HUDEP-2 (cell line): ENCODE results near the gene PTPRR.
A peak's percentile ranks its signal among the peaks of the same experiment; 100 is the strongest.

Experiments
- DNase-seq, 76 experiments: peaks; one replicate each; lab custom pipeline; 2025; ENCODE audit not compliant: unreplicated experiment in 76 of 76; lab: John Stamatoyannopoulos, UW

The PTPRR gene

DNA sequence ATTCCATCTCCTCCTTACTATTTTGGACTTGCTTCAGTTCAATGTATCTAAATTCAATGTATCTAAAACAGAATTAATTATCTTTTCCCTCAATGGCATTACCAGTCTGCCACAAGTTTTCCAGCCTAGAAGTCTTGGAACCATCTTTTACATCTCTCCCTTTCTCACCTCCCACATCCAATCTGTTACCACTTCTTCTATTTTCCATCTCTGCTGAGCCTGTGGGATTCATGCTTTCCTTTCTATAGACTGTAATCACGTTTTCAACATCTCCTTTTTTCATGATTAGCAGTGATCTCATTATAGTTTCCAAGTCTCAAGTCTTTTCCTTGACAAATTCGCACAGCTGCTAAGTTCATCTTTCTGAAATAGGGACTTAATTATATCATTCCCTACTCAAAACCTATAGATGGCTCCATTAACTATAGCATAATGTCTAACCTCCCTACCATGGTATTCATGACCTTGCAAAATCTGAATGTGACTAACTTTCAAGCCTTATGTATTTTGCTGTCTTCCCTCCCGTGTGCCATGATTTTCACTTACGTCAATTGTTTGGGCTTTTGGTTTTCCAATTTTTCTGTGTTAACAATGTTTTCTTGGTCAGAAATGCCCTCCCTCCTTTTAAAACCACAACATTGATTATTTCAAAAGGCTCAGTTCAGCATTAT, 262.8 kb downstream of the PTPRR start:
- no peak for DNase-seq

DNA sequence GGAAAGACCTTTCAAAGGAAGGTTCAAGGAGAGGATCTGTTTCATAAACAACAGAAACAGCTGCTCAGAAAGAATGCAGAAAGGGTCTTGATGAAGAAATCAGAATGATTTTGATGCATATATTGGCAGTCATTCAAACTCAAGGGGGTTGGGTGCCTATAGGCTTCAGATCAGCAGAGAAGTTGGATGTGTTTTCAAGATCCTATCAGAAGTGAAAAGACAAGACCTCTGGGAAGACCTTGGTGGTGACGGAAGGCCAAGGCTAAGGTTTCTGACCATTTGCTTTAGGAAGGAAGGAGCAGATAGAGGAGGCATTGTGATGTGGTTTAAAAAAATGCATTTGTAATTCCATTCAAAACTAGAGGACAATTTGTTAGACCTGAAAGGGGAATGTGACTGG, 268.1 kb downstream of the PTPRR start:
- DNase-seq, result no peak

DNA sequence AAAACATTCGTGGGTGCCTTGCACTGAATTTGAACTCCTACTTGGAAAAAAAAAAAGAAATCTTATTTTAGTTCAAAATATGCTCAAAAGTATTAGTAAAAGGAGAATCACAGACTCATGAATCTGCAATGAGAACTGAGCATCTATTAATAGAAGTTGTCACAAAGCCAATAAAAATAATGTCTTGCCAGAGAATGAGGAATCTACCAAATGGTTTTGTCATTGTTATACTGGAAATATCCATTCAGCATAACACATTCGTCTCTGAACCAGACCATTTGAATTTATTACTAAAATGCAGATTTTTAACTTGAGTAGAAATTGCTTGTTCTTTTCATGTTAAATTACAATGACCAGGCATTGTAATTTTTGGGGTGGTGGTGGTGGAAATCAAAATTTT, 271.7 kb downstream of the PTPRR start:
- DNase-seq, result no peak

DNA sequence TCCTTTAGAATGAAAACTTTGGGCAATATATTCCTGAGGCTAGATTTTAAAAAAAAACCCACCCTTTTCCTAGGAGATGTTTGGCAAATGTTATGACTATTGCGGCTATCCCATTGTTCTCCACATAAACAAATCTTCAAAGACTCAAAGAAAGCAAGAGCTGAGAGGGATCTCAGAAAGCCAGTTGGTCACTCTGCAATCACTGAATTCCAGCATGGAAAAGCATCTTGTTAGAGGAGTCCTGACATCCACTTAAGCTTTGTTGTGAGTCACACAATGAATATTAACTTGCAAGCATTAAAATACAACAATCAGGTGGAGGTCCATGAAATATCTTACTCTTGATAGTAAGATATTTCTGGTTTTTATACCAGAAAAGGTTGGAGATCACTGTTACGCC, 272.3 kb downstream of the PTPRR start:
- no peak for DNase-seq

DNA sequence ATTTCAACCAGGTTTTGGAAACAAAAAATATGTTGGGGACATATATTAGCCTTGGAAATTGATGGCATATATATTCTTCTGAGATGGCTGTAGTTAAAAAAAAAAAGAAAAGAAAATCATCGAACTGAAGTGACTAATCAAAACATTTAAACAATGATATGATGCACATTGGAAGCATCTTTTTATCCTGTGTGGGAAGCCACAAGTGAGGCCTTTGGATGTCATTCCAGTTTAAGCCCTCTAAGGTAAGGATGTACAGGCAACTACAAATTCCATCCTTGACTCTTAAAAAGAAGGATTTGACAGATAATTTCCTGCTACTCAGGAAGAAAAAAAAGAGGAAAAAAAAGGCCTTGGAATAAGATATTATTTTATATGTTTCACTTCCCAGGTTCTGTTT, 273.7 kb downstream of the PTPRR start:
- DNase-seq, result no peak

DNA sequence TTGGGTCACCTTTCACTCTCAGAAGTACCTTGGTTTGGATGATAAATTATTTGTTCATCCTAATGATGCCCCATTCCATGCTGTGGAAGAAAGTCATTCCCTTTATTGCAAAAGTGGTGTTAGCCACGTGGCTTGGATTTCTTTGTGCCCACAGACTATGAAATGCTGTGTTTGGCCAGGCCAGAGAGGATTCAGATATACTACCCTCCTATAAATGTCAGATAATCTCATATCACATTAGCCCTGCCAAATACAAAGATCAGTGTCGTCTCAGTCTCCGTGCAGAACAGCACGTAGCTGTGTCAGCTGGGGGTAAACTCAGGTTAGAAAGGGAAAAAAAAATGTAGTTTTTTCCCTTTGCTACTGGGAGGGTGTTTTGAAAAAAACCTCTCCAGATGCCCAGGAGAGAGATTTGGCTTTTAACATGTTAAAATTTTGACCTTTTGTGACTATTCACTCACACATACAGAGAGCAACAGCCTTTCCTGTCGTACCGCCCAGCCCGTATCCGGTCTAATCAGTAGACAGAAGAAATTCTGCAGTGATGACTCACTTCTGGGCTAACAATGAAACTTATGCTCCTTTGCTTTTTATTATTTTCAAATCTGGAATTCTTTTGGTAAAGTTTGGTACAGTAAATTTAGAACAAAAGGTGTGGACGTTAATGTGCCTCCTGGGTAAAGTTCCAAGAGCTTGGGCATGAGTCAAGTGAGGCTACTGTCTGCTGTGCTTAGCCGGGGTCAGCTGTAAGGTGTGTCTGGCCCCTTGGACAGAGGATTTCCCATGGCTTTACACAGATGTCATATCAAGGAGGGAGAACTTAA, 274.8 kb downstream of the PTPRR start:
- peak in 43 of 76 experiments; percentile 1 to 68 (median 21) for DNase-seq

DNA sequence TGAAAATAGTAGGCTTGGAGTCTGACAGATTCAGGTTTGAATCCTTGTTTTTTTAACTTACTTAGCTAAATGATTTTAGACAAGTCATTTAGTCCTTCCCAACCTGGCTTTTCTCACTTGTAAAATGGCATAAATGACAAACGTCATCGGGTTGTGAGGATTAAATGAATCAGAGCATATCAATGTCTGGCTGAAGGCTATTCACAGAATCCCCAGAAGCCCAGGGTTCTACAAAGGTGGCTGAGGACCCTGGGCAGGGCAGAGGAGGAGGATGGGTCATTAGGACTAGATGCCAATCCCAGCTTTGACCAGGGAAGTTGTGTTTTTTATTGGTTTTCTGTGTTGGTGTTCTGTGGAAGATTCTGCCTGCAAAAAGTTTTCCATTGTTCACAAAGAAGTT, 275.7 kb downstream of the PTPRR start:
- DNase-seq, result no peak

DNA sequence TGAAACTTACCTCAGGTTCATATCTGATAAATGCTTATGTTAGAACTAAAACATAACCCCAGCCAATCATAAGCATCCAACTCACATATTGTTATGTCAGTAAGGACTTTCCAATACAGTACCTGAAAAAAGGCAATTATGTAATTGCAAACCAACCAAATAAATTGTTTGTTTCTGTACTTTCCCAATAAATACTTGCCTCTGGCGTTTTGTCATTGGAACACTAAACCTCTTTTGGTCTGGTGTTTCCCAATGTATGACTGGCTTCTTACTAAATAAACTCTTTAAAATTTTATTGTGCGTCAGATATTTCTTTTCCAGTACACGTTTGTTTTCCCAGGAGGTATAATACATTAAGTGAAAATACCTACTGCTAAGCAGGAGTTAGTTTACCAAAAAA, 276.6 kb downstream of the PTPRR start:
- no peak for DNase-seq

DNA sequence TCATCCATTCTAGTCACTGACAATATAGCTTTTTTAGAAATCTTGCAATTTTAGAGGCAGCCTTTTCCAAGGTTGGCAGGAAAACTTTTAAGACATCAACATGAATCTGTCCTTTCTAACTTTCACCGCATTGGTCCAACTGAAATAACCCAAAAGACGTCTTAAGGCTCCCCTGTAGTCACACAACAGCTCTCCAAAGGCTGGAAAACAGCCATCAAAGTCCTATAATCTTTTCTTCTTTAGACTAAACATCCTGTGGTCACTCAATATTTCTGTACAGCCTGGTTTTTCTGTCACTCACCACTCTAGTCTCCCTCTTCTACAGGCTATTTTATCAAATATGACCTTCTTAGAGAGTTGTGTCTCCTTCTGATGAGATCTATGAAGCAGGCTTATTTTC, 278.8 kb downstream of the PTPRR start:
- DNase-seq, result no peak

DNA sequence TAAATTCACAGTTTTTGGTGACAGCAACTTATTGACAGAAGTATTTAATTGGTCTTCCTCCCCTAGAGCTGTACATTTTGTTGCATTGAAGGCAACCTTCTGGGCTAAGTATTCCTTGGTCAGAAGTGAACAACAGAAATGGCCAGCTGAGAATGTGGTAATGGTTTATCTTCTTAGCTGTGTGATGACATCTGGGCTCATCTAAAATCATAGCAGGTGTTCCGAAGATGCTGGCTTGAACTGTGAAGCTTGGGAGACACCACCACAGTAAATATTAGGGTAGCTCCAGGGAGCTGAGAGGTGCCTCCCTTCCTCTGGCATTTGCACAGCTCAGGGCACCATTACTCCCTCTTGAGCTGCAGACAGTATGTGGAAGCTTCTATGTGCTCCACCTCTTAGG, 279.6 kb downstream of the PTPRR start:
- no peak for DNase-seq

DNA sequence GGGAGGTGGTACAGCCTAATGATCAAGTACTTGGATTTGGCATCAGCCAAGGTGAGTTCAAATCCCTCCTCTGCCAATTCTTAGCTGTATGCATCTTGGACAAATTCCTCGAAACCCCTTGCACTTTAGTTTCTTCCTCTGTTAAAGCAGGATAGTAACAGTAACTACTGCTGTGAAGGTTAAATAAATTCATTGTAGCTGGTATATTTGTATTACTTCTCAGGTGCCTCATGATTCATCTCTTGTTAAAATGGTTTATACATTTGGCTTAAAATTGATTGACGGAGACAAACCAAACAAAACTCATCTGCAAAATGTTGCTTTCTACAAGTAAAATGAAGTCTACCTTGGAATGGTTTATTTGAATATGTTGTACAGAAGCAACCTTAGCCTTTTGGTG, 281.0 kb downstream of the PTPRR start:
- no peak for DNase-seq

DNA sequence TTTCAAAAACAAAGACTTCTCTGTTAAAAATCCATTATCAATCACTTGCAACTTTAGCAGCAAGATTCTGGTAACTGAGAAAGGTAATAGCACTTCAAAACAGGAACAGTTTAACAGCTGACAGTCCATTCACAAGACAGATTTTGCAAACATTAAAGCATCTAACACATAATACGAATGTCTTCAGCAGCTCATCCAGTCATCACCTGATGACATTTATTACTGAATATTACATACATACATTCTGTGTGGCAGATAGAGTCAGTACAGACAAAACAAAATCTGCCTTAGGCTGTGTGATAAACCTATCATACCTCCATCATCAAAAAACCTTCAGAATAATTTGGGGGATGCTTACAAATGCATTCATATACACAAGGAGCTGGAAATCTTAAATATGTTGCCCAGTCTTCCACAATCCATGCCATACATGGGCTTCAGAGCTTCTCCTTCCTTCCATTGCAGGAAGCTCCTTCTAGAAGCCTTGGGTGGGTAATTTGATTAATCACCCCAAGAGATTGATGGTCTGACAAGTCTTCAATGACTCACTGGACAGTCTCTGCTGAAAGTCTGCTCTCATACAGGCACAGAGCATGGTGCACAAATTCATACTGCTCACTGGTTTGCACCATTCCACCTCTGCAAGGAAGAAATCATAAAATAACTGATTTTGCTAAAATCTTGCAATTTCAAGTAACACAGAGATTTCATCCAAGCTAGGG, 281.7 kb downstream of the PTPRR start:
- DNase-seq, result no peak

DNA sequence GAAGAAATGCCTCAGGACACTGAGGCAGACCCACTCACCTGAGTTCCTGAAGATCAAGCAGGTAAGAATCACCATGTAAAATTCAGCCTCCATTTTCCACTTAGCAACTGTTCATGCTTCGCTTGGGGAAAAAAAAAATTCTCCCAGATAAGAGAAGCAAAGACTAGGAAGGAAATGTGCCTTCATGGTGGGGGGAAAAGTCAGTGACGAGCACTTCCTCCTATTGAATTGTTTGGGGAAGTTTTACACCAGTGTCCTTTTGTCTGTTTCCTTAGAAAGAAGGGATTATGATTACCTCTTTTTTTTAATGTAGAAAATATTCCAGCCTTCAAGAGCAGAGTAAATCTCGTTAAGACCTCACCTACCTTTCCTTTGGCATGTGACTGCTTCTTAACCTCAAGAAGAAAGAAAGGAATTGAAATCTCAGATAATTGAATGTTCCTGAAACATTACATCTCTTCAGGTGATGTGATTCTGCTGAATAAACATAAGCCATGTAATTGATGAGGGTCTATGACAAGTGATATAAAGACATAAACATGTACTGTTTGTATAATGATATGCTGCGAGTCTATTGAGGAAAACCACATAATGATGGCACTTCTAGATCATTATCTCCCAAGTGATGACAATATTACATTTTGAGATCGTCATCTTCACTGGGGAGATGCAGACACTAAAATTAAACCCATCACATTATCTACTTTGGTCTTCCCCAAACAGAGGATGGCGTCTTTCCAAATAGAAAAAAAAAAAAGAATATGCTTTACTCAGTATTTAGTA, 283.0 kb downstream of the PTPRR start, which contains the start of gene PTPRB:
Gene PTPRB (minus strand): TSS at position 127 of the 783 bp plus-strand sequence. CDS start 34 bp downstream, at position 93.
- DNase-seq, result no peak

DNA sequence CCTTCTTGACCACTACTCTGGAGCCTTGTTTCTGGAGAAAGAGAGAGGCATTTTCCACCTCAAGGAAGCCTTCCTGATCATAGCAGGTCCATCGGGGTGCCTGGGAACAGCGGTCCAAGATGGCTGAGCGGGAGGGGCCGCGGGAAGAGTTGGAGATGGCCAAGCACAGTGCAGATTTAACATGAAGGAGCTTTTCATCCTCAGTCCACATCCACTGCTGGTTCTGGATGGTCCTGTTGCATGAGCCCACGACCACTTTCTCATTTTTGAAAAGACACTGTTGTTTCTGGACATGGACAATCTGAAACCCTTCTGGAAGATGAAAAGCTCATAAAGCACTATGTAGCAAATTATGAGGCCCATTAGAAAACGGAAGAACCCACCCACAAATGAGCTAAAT, 284.8 kb downstream of the PTPRR start:
- DNase-seq, result no peak

DNA sequence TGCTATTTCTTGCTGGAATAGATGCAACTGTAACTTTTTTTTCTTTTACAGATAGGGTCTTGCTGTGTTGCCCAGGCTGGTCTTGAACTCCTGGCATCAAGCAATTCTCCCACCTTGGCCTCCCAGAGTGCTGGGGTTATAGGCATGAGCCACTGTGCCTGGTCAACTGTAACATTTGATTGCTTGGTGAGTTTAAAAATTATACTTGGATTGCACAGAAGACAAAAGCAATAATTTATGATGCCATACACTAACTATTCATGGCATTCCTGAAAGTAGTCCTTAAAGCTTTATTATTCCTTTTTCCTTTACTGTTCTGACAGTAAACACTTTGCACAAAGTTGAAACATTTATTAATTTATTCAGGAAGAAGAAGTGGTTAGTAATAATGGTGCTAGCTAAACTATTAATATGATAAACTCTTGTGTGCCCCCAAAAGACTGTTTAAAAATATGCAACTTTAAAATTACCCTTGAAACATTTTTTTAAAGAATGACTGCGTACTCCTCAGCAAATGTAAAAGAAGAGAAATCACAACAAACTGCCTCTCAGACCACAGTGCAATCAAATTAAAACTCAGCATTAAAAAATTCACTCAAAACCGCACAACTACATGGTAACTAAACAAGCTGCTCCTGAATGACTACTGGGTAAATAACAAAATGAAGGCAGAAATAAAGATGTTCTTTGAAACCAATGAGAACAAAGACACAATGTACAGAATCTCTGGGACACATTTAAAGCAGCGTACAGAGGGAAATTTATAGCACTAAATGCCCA, 291.6 kb downstream of the PTPRR start:
- no peak for DNase-seq

DNA sequence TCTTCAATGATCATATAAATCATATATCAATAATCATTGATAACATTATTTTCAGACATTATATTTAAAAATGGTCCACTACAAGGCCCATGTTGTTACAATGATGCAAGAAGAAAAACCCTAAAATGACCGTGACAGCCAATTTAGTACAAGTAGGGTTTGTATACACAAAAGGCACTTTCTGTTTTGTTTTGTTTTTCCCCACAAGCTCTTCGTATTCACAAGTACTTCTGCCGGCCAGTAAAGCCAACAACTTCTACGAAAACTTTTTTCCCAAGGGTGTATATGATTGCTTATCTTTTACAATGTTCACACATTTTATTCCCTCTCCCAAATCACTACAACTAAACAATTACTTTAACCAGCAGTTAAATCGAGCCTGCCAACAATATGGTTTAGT, 292.9 kb downstream of the PTPRR start:
- no peak for DNase-seq

DNA sequence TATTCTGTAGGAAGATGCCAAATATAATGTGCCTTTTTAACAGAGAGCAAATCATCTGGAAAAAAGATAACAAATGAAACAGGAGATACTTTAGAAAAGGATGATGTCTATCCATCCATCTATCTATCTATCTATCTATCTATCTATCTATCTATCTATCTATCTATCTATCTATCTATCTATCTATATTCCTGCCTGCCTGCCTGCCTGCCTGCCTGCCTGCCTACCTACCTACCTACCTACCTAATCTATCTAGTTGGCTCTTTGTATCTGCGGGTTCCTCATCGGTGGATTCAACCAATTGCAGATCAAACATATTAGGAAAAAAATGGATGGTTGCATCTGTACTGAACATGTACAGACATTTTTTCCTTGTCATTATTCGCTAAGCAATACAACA, 294.4 kb downstream of the PTPRR start:
- DNase-seq, result no peak

DNA sequence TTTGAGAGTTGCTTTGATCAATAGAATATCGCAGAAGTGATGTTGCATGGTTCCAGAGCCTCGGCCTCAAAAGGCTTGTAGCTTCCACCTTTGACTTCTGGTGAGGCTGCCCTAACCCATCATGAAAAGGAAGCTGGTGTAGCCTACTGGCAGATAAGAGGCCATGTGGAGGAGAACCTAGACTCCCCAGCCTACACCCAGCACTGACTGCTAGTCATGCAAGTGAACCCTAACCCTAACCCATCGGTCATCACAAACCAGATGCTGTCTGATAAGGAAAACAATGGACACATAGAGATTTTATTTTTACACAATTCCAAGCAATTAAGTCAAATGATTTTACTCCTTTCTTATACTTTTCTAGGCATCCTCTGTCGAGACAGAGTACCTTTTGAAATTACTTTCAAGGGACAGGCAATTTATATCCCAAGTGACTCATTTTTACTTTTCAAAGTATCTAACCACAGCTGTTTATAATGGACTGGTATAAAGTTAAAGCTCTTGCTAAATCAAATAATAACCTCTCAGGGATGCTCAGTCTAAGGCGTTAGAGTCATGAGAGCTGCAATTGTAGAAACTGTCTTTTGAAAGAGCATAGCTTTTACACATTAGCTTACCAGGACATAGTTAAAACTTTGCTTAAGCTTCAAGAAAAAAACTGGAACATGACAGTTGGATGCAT, 300.9 kb downstream of the PTPRR start:
- peak in 3 of 76 experiments; percentile 2 to 17 (median 4) for DNase-seq

DNA sequence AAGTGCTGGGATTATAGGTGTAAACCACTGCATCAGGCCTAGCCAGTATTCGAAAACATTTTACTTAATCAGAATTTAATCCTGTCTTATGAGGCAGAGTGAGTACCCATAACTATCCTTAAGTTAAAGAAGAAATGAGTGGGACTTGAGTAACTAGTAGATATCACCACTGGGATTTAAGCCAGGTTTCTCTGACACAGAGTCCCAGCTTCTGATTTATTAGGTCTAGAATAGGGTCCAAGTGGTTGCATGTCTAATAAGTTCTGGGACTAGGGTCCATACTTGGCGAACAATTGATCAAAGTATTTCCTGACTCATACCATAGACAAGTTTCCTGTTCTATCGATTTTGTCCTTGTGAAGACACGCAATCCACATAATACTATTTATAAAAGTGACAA, 302.2 kb downstream of the PTPRR start:
- no peak for DNase-seq
